Ishikawa (cell line): ENCODE measurements around the gene ZNF862.

Experiments used
- CEBPB ChIP-seq: IDR thresholded peaks from 2 replicates; pipeline ENCODE4 v1.6.1; 2012
- CREB1 ChIP-seq: IDR thresholded peaks from 2 replicates; pipeline ENCODE4 v1.6.1; 2012; ENCODE audit warnings: low read depth
- EGR1 ChIP-seq: IDR thresholded peaks from 2 replicates; pipeline ENCODE4 v1.6.1; 2012
- EP300 ChIP-seq: IDR thresholded peaks from 2 replicates; pipeline ENCODE4 v1.6.1; 2012; ENCODE audit warnings: borderline replicate concordance
- FOXM1 ChIP-seq: IDR thresholded peaks from 2 replicates; pipeline ENCODE4 v1.6.1; 2012; ENCODE audit warnings: low read depth, borderline replicate concordance
- NFIC ChIP-seq: IDR thresholded peaks from 2 replicates; pipeline ENCODE4 v1.6.1; 2012
- RAD21 ChIP-seq: IDR thresholded peaks from 2 replicates; pipeline ENCODE4 v1.6.1; 2012; ENCODE audit warnings: low read depth
- TAF1 ChIP-seq: IDR thresholded peaks from 2 replicates; pipeline ENCODE4 v1.6.1; 2012; ENCODE audit warnings: low read depth, mild to moderate bottlenecking
- TCF12 ChIP-seq: IDR thresholded peaks from 2 replicates; pipeline ENCODE4 v1.6.1; 2012; ENCODE audit warnings: low read depth
- TEAD4 ChIP-seq: IDR thresholded peaks from 2 replicates; pipeline ENCODE4 v1.6.1; 2012
- YY1 ChIP-seq: IDR thresholded peaks from 2 replicates; pipeline ENCODE4 v1.6.1; 2012; ENCODE audit warnings: low read depth
- ZBTB7A ChIP-seq: IDR thresholded peaks from 2 replicates; pipeline ENCODE4 v1.6.1; 2012; ENCODE audit warnings: low read depth
- TF ChIP-seq, protein P1 (sequence below): IDR thresholded peaks from 2 replicates; pipeline ENCODE4 v1.6.1; 2012
- TF ChIP-seq, protein P2 (sequence below): IDR thresholded peaks from 2 replicates; pipeline ENCODE4 v1.6.1; 2012
- TF ChIP-seq, protein P3 (sequence below): IDR thresholded peaks from 2 replicates; pipeline ENCODE4 v1.6.1; 2012; ENCODE audit warnings: low read depth, mild to moderate bottlenecking

ZNF862 gene

DNA sequence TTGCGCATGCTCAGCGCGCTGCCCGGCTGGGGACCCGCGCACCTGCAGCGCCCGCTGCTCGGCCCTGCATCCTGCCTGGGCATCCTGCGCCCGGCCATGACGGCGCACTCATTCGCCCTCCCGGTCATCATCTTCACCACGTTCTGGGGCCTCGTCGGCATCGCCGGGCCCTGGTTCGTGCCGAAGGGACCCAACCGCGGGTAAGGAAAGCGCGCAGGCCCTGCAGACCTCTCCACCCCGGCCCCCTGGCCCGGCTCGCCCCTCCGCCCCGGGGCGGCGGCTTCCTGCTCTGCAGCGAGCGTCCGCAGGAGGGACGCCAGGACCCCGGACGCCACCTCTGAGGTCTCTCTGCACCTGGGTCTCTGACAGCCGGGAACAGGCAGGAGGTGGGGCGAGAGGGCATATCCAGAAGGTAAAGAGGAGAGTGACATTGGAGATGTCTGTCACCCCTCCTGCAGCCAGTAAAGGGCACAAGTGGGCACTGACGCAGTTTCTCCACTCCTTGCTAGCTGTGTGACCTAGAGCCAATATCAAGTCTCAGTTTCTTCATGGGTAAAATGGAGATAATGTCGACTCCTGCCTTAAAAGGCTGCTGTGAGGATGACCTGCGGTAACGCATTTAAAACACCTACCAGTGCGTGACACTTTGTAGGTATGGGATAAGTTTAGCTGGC, 35.9 kb downstream of the ZNF862 start:
- TF ChIP-seq CEBPB (no peak), TAF1 (peak; percentile 47; the same call in 1 of the 2 replicates), ZBTB7A (no peak; the same call in 1 of the 2 replicates), YY1 (peak; percentile 45; the same call in 1 of the 2 replicates), NFIC (no peak), TCF12 (peak; percentile 33; the same call in 1 of the 2 replicates), EP300 (no peak)
- TF ChIP-seq, protein P1, sequence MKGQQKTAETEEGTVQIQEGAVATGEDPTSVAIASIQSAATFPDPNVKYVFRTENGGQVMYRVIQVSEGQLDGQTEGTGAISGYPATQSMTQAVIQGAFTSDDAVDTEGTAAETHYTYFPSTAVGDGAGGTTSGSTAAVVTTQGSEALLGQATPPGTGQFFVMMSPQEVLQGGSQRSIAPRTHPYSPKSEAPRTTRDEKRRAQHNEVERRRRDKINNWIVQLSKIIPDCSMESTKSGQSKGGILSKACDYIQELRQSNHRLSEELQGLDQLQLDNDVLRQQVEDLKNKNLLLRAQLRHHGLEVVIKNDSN, result 0 out of 2 replicates have a peak, but pooled peaks have one; percentile 3
- TF ChIP-seq, protein P2, sequence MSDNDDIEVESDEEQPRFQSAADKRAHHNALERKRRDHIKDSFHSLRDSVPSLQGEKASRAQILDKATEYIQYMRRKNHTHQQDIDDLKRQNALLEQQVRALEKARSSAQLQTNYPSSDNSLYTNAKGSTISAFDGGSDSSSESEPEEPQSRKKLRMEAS, result peak; percentile 65

DNA sequence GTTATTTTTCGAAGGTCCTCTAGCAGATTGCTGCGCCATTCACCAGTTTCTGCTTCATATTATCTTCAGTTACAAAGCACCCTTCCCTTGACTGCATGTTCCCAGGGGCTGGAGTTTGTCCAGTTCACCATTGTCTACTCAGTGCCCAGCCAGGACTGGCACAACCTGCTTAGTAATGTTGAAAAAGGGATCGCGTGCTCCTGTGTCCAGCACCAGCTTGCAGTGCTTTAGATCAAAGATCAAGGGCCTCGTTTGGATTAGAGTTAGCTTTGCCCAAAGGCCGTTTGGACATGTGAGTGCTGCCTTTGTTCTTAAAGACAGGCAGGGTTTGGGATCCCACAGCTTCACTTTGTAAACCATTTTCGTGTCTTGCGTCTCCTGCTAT, 36.5 kb downstream of the ZNF862 start:
- TF ChIP-seq ZBTB7A (no peak), CEBPB (no peak), FOXM1 (no peak)

DNA sequence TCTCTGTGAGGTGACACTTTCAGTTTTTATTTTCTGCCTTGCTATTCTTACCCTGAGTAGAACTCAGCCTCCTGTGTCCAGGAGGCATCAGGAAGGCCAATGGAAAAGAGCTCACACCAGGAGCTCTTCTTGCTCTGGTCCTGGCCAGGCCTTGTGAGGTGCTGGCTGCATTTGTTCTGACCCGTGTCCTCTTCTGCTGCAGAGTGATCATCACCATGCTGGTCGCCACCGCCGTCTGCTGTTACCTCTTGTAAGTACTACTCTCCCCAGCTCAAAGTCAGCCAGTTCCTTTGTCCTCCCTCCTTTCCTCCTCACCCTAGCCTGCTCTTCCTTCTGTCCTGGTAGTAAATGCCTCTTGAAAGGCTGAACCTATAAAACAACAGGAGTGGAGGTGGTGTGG, 37.2 kb downstream of the ZNF862 start:
- TF ChIP-seq TCF12 (no peak), EP300 (no peak), YY1 (no peak)
- TF ChIP-seq, protein P2, result no peak

DNA sequence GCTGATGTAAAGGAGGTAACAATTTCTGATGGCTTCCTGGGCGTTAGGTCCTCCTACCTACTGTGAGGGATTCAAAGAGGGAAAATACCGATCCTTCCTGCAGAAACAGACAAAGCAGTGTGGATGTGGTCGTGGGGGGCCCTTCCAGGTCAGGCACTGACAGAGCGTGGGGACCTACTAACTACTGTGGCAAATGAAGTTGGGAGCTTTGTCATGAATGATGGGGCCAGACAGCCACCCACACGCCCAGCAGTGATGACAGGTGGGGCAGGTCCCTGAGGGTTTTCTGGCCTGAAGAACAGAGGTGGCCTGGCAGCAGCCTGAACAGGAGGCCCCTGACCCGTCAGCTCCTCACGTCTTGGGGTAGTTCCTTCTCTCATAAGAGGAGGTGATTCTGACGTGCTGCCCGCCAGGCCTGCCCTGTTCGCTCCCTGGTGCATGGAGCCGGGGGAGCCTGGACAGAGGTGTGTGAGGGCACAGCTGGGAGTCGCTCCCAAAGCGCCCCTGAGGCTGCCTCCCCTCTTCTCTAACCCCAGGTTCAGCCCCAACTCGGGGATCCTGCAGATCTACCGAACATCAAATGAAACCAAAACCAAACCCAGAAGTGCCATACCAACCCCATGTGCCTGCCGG, 39.8 kb downstream of the ZNF862 start:
- TF ChIP-seq RAD21 (no peak), ZBTB7A (no peak), TCF12 (no peak), TEAD4 (no peak)
- TF ChIP-seq, protein P3, sequence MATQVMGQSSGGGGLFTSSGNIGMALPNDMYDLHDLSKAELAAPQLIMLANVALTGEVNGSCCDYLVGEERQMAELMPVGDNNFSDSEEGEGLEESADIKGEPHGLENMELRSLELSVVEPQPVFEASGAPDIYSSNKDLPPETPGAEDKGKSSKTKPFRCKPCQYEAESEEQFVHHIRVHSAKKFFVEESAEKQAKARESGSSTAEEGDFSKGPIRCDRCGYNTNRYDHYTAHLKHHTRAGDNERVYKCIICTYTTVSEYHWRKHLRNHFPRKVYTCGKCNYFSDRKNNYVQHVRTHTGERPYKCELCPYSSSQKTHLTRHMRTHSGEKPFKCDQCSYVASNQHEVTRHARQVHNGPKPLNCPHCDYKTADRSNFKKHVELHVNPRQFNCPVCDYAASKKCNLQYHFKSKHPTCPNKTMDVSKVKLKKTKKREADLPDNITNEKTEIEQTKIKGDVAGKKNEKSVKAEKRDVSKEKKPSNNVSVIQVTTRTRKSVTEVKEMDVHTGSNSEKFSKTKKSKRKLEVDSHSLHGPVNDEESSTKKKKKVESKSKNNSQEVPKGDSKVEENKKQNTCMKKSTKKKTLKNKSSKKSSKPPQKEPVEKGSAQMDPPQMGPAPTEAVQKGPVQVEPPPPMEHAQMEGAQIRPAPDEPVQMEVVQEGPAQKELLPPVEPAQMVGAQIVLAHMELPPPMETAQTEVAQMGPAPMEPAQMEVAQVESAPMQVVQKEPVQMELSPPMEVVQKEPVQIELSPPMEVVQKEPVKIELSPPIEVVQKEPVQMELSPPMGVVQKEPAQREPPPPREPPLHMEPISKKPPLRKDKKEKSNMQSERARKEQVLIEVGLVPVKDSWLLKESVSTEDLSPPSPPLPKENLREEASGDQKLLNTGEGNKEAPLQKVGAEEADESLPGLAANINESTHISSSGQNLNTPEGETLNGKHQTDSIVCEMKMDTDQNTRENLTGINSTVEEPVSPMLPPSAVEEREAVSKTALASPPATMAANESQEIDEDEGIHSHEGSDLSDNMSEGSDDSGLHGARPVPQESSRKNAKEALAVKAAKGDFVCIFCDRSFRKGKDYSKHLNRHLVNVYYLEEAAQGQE, result no peak

DNA sequence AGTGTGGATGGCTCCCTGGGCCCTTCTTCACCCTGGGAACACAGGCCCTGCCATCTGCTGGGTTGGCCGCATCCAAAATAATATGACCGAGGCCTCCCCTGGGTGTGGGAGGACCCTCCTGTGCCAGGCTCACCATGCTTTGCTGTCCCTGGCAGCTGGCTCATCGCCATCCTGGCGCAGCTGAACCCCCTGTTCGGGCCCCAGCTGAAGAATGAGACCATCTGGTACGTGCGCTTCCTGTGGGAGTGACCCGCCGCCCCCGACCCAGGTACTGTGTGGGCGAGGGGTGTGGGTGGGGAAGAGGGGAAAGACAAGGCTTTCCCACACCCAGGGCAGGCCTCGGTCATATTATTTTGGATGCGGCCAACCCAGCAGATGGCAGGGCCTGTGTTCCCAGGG, 40.3 kb downstream of the ZNF862 start:
- TF ChIP-seq TAF1 (no peak), TEAD4 (no peak), EP300 (no peak), TCF12 (no peak), YY1 (no peak), ZBTB7A (no peak), NFIC (no peak), FOXM1 (no peak), EGR1 (no peak), RAD21 (no peak), CEBPB (no peak)
- TF ChIP-seq, protein P1, result no peak
- TF ChIP-seq, protein P2, result no peak
- TF ChIP-seq, protein P3, result no peak

DNA sequence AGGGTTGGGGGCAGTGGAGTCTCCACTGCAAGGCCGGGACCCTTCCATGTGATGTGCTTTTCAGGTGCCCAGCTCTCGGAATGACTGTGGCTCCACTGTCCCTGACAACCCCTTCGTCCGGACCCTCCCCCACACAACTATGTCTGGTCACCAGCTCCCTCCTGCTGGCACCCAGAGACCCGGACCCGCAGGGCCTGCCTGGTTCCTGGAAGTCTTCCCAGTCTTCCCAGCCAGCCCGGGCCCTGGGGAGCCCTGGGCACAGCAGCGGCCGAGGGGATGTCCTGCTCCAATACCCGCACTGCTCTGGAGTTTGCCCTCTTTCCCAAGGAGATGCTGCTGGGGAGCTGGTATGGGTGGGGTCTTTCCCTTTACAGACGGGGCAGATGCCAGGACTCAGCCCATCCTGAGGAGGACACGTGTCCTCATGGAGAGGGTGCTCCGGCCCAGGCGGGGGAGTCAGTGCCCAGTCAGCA, 41.1 kb downstream of the ZNF862 start:
- TF ChIP-seq EGR1, result no peak
- no peak for TF ChIP-seq ZBTB7A
- TF ChIP-seq TAF1, result no peak
- TF ChIP-seq, protein P1, result no peak
- TF ChIP-seq, protein P3, result no peak
- TF ChIP-seq, protein P2, result no peak
- no peak for TF ChIP-seq YY1
- TF ChIP-seq EP300, result no peak
- no peak for TF ChIP-seq FOXM1
- no peak for TF ChIP-seq TCF12
- no peak for TF ChIP-seq CREB1
- TF ChIP-seq TEAD4, result no peak
- TF ChIP-seq RAD21, result no peak
- no peak for TF ChIP-seq CEBPB
- no peak for TF ChIP-seq NFIC
